HFF-Myc (cell line): ENCODE results near the gene TRIM16.
"Not testable (repeated sequence)": the region's sequence is repeated elsewhere in the genome, so short reads cannot be mapped to it uniquely, and the experiment has no call there.

Experiments
- DNase-seq: peaks from one replicate; pipeline ENCODE4 v3.0.0-alpha.2; 2011; ENCODE audit warnings: low read depth; ENCODE audit errors: extremely low read depth
- H3K4me3 ChIP-seq: replicated peaks from 2 replicates; pipeline ENCODE4 v1.5.1; 2011; ENCODE audit warnings: low read depth, mild to moderate bottlenecking, control low read depth, low read length
- CTCF ChIP-seq: IDR thresholded peaks from 2 replicates; pipeline ENCODE4 v1.5.1; 2012; ENCODE audit warnings: mild to moderate bottlenecking, low read depth, low read length, control low read depth; ENCODE audit errors: missing control alignments

Gene TRIM16

DNA sequence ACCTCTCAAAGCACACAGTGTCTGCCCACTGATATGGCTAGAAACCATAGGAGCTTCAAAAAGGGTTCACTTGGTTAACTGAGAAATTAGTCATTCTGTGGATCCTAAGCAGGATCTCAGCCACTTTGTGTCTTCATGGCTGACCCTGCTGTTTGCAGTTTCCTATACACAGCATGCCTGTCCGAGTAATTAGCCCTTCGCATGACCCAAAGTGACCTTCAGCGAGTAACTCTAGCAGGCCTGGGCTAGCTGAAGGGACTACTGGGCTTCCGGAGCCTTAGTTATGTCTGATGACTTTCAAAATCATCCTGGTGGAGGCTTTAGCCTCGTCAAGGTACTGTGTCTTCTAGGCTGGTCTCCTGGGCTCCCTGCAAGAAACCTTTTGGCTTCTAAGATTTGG lies 35.7 kb downstream of the TRIM16 start:
- no peak for TF ChIP-seq CTCF
- no peak for DNase-seq
- peak overlapping the region; percentile 25 for H3K4me3 ChIP-seq

DNA sequence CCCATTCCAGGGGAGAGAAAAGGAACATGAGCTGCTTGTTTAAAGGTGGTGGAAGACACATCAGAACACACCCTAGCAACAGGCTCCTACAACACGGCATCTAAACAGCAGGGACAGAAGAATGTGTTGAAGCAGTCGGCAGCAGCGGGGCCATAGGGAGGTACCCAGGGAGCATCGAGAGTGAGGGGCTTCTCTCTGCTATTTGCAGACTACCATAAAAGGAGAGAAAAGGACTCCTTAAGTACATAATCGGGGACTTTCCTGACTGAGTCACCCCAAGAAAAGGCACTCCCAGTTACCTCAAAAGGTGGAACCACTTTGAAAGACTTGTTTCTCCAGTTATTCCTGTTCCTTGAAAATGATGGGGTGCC lies 38.2 kb downstream of the TRIM16 start:
- not testable (repeated sequence) for H3K4me3 ChIP-seq, DNase-seq

GRCh38 chr17:15645099-15645941 lies 38.8 kb downstream of the TRIM16 start:
- not testable (repeated sequence) for H3K4me3 ChIP-seq, DNase-seq

DNA sequence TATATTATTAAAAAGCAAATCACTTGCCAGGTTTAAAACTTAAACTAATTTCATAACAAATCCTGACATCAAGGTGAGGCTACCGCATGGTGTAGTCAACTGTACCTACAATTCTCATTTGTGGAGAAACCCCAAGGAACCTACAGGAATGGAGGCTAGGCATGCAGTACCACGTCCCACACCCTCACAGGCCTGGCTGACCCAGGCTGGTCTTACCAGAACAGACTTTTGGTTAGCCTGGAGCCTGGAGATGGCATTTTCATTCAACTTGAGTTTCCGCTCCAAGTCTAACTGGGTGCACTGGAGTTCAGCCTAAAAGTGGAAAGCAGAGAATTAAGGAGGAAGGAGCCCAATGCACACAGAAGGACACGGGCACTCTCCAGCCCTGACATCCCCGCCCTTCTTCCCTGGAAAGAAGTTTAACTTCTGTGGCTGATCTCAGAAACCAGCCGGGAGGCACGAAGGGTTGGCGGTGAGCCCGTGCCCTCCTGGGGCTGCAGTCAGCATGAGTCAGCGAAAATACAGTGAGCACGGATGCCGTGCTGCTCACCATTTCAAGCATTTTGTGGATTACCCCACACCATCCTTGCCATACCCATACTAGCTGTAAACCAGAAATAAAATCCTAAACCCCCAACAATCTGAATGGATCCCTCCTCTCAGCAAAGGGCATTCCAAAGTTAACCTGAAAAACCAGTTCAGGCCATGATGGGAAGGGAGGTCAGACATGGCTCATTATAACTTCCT lies 41.4 kb downstream of the TRIM16 start:
- H3K4me3 ChIP-seq, DNase-seq: not testable (repeated sequence)

- not testable (repeated sequence) for H3K4me3 ChIP-seq, DNase-seq
Observed at GRCh38 chr17:15642014-15642413, 42.1 kb downstream of the TRIM16 start.

DNA sequence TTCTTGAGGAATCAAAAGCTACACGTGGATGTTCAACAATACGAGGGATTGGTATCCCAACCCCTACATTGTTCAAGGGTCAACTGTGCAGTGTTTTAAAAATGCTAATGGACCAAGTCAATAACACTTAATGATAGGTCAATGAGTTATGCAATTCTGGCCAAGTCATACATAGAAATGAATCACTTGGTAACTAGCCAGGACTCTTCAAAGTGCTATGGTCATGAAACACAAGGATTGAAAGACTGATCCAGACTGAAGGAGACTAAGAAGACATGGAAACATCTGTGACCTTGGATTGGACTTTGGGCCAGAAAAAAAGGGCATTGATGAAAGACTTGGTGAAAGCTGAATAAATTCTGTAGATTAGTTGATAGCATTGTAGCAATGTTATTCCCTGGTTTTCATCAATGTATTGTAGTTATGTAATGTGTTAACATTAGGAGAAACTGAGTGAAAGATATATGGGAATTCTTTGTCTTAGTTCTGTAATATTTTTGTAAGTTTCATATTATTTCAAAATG lies 53.1 kb downstream of the TRIM16 start:
- H3K4me3 ChIP-seq, DNase-seq: not testable (repeated sequence)

DNA sequence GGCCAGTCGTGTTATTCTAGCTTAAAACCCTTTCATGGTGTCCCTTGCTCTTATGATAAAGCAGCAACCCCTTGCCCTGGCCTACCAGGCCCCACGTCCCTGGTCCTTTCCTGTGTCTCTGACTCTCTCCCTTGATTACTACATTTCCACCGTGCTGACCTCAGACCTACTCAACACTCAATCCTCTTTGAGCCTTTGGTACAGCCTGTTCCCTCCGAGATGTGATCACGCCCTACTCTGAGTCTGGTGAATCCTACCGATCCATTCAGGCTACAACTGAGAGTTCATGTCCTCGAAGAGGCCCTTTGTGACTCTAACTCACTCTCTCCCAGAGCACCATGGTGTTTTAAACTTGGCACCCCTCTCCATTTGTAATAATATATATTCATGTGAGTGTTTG lies 54.1 kb downstream of the TRIM16 start:
- not testable (repeated sequence) for H3K4me3 ChIP-seq, DNase-seq

DNA sequence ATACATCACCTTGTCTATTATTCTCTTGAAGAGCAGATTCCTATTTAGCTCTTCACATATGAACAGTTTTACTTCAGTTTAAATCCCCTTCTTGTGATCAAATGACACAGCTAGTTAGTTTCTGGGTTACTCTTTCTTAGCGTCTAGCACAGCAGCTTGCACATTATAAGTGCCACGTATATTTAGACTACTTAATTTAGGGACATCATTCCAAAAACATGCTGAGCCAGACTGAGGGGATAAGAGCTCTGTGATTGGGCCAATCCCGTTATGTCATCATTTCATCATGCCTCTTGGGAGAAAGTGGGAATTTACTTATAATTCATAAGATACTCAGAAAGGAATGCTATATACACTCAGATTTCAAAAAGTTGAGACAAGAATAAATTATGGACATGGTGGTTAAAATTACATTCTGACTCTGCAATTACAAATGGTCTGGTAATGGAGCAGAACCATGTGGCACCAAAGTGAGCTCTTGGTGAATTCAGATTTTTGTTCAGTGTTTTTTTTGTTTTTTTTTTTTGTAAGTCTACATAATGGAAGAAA lies 60.4 kb downstream of the TRIM16 start:
- not testable (repeated sequence) for H3K4me3 ChIP-seq, DNase-seq

DNA sequence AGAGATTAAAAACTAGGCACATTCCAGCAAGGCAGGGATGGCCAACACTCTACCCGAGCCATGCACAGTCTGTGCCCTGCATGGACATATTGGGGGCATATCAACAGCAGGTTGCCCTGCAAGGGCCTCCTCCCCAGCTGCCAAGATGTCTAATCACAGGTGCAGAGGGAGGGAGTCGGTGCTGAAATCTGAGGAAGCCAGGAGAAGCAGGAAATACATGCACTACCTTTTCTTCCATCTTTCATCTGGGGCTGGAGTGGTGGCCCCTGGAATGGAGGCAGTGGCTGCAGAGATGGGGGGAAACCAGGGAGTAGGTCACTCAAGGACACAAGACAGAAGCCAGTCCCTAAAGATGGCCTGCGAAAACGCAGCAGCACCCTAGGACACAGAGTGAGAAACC lies 60.9 kb downstream of the TRIM16 start:
- not testable (repeated sequence) for H3K4me3 ChIP-seq, DNase-seq

- not testable (repeated sequence) for H3K4me3 ChIP-seq, DNase-seq
Observed at GRCh38 chr17:15622124-15622523, 62.0 kb downstream of the TRIM16 start.

DNA sequence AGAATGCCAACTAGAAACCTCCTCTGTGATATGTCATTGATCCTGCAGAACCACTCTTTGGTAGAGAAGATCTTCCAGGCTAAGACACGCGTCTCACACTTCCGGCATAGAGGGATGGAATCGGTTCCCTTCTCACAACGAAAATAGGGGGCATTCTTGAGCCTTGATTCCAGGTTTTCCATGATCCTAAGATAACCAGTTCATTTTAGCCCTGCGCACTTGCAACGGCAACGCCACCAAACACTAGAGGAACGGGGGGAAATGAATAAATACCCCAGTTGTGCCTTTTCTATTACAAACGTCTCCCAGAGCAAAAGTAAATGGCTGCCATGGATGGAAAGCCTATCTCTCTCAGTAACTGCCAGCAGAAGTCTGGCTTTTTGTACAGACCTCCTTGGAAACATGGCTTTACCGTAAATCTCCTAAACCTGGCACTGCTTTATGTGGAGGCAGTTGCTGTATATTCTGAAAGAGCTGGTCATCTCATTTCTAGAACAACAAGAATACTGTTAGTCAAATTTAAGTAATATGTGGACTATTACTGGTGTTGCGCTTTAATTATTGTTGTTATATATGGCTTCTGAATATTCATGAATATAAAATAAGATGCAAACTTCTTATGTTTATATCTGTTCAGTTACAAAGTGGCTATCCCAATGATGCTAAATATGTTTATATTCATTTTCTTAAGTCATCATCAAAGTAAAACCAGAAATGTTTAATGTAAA lies 64.6 kb downstream of the TRIM16 start, which contains the start of gene FBXW10B:
FBXW10B (minus strand) TSS at position 374 of the 728 bp plus-strand sequence; CDS start at position 182, 192 bp downstream.
- not testable (repeated sequence) for DNase-seq, H3K4me3 ChIP-seq

DNA sequence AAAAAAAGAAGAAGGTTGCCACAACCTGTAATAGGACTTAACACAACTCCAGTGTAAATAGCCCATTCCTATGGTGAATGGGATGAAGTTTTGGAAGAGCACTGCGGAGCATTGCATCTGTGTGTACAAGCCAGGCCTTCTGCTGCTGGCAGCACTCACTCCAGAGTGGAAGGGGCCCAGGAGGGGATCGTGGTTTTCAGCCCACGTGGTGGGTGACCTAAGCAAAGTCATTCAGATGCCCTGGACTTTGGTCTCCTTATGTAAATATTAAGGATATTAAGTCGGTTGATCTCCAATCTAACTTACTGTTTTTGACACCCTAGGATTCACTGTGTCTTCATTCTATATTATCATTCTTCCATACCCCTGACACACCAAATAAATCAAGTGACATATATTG lies 67.3 kb downstream of the TRIM16 start:
- DNase-seq, H3K4me3 ChIP-seq: not testable (repeated sequence)

DNA sequence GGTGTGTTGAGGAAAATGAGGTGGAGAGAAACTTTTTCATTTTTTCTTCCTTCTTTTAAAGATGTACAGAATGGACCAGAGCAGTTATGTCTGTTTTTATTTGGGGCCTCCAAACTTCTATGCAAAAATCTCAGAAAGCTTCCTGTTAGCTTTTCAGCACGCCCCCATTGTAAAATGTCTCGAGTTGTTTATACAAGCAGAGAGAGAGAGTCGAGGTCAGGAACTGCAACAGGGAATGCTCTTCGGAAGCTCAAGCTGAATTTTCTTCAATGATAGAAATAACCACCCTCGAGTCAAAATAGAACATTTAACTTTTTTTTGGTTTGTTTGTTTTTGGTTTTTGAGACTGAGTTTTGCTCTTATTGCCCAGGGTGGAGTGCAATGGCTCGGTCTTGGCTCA lies 68.3 kb downstream of the TRIM16 start:
- not testable (repeated sequence) for DNase-seq, H3K4me3 ChIP-seq

- not testable (repeated sequence) for H3K4me3 ChIP-seq
- DNase-seq: peak; percentile 10
Observed at GRCh38 chr17:15613111-15613510, 71.0 kb downstream of the TRIM16 start.

- H3K4me3 ChIP-seq, DNase-seq: not testable (repeated sequence)
Observed at GRCh38 chr17:15592960-15593359, 91.2 kb downstream of the TRIM16 start.

- H3K4me3 ChIP-seq, DNase-seq: not testable (repeated sequence)
Observed at GRCh38 chr17:15591986-15592385, 92.1 kb downstream of the TRIM16 start.

- not testable (repeated sequence) for H3K4me3 ChIP-seq, DNase-seq
Observed at GRCh38 chr17:15590844-15591243, 93.3 kb downstream of the TRIM16 start.
